SKM-1 (cell line): ENCODE results near the gene DMRTC2.

ENCODE experiments used
- DNase-seq: peaks from one replicate; lab custom pipeline; 2025; ENCODE audit not compliant: unreplicated experiment; lab: John Stamatoyannopoulos, UW

Gene DMRTC2

DNA sequence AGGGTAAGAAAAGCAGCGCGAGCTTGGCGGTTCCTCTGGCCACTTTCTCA lies at the start of gene DMRTC2:
Gene DMRTC2, plus strand, starts transcription at position 42 of the 50 bp plus-strand sequence. CDS start 2,387 bp downstream, outside the sequence.
- no peak for DNase-seq

DNA sequence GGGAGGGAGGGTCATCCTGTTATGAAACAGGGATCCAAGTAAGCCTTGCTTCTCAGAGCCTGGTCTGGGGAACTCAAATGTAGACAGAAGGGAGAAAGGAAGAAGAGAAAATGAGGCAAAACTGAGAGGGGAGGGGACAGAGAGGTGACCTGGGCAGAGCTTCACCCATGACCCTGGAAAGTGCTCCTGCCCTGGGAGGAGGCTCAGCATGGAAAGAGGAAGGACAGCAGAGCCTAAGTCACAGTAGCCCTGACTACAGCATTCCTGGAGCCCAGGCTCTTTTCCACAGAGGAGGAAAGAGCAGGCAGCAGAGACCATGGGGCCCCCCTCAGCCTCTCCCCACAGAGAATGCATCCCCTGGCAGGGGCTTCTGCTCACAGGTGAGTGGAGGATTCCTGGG lies 48.5 kb upstream of the DMRTC2 start, which contains the start of gene CEACAM3:
Gene CEACAM3, plus strand, starts transcription at position 226 of the 400 bp plus-strand sequence. Its CDS starts 91 bp downstream, at position 317.
- DNase-seq: no peak

DNA sequence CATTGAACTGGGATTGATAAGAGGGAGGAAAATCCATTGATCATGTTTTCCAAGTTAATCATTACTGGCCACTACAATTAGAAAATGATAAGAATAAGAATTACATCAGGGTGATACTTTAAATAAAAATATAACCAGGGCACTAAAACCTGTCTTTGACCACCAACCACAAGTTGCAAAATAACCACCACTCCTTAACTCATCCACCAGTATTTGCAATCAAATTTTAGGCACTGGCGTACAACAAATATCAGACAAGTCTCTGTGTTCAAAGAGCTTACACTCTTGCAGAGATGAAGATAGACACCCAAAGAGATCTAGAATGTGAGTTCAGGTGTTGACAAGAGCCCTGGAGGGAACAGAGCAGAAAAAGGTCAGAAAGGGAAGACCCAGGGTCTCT lies 47.9 kb upstream of the DMRTC2 start:
- DNase-seq: no peak

DNA sequence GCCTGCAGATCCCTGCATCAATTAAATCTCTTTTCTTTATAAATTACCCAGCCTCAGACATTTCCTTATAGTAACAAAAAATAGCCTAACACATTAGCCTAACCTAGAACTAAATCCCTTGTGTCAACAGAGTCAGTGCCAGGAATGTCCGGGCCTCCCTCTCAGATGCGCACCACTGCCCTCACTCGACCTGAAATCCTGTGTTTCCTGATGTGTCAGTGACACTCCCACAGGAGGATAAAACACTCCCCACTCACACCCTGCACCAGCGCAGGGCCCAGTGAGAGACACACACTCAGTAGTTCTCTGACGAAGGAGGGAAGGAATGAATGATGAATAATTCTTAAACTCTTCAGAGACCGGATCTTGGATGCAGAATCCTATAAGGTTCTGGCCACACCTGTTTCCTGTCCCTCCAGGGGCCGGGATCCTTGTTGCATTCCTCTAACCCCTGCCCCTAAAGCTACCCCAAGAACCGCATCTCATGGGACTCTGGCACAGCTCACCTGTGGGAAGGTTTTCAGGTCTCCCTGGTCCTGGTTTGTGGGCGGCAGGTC lies 45.3 kb upstream of the DMRTC2 start:
- no peak for DNase-seq

DNA sequence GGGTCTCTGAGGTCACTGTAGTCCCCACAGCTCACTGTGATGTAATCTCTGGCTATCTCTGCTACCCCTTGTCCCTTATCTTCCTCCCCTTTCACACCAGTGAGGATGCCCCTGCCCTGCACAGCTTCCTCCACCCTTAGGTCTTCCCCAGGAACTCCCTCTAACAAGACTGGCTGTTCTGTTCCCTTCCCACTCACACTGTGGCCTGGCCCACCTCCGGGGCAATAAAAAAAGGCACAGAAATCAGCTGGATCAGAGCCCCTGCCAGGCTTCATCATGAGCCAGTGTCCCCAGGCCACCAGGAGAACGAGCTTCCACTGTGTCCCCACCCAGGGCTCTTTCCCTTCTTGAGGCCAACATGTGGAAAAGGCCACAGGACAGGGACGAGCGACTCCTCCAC lies 43.8 kb upstream of the DMRTC2 start:
- DNase-seq: no peak

DNA sequence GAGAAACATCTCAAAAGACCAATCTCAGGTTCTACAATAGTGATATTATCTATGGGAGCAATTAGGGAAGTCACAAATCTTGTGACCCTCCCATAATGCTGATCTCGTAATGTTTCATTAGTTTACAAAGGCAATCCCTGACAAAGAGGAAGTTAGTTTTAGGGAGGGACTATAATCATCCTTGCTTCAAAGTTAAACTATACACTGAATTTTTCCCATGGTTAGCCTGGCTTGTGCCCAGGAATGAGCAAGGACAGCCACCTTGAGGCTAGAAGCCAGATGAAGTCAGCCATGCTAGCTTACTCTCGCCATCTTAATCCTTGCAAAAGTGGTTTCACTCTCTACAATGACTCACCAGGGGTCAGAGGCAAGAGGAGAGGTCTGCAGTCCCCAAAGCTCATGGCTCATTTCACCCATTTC lies 43.0 kb upstream of the DMRTC2 start:
- DNase-seq: peak; percentile 31

DNA sequence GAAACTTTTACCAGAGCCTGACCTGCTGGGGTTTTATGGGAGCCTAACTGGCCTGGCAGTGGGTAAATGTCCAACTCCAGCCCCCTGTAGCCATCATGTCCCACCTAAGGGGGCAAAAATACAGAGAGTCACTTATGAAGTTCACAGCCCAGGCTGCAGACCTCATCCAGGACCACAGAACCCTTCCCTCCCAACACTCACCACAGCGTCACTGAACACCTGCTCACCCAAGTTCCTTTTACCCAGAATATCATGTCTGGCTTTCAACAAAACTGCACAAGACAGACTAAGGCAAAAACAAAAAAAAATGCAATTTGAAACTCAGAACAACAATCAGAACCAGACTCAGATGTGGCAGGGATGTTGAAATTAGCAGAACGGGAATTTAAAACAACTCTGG lies 42.1 kb upstream of the DMRTC2 start:
- no peak for DNase-seq

DNA sequence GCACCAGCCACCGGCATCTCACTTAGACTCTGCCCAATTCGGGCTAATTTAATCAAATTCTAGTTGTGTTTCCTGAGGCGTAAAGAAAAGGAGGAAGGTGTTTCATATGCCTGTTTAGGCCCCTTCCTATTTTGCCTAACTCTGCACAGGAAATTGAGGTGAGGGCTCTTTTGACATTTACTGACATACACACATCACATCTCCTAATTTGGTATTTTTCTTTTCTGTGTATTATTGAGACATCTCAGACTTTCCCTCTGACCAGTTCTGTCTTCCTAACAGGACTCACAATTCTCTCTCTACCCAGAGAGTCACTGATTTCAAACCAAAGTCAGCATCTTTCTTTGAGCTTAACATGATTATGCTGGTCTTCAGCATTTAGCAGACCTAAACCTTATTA lies 40.5 kb upstream of the DMRTC2 start:
- no peak for DNase-seq

DNA sequence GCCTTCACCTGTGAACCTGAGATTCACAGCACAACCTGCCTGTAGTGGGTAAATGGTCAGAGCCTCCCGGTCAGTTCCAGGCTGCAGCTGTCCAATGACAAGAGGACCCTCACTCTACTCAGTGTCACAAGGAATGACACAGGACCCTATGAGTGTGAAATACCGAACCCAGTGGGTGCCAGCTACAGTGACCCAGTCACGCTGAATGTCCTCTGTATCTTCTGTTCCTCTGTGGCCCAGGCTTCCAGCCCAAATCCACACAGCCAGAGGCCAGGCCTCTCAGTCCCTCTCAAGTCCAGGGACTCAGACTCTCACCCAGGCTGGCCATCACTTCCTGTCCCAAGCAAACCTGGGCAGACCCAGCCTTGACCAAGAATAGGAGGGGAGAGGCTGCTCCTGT lies 37.7 kb upstream of the DMRTC2 start:
- no peak for DNase-seq

DNA sequence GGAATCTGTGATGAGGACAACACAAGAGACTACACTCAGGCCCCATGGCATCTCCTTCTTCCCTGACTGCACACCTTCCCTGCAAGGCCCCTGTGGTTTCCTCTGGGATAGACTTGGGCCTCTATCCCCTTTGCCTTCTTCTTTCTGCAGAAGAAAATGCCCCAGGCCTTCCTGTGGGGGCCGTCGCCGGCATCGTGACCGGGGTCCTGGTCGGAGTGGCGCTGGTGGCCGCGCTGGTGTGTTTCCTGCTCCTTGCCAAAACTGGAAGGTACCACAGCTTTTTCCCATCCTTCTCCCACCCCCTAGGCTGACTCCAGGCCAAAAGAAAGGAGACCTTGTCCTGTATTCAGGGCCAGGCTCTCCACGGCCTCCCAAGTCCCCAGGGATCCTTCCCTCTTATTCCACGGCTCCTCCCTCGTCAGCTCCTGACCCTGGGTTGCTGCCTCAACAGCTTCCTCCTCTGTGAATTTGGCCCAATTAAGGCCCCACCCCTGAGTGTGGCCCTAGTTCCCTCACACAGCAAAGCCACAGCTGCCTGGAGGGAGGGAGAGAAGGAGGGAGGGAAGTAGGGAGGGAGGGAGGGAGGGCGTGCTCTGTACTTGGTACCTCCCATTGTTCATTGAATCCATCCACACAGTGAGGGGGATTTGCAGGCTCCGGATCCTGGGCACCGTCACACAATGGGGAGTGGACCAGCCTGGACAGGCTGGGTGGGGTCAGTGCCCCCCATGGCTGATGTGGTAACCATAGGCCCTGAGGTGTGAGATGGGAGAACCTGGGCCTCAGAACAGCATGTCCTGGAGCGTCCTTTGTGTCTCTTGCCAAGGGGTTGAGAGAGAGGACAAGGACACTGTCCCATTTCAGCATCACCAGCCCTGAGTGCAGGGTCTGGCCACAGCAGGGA lies 35.9 kb upstream of the DMRTC2 start:
- peak; percentile 34 for DNase-seq

DNA sequence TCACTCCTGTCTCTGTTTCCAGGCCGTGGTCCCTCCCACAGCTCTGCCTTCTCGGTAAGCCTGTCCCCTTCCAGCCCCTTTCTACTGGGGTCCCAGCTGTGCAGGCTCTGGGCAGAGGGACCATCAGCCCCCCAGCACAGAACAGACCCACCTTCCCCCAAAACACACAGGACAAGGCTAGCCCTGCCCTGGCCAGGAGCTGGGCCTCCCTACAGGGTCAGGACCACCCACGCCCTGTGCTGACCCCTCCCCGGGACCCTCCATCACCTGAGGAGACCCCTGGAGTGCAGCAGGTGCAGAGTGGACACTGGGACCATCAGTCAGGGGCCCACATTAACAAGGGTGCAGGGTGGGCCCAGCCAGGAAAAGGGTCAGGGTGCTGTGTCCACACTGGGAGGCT lies 34.5 kb upstream of the DMRTC2 start:
- DNase-seq: no peak

DNA sequence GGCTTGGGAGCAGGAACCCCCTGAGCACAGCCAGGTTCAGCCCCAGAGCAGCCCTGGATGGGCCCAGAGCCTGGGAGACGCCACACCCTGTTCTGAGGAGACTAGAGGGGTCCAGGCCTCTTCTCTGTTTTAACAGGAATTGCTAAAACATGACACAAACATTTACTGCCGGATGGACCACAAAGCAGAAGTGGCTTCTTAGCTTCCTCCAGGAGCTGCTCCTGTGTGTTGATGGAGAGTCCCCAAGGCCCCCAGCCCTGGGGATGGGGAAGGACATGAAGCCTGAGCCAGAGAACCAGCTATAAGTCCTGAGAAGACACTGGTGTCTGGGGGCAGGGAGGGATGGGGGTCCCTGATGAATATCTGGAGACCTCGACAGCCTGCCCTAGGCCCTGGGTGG lies 33.8 kb upstream of the DMRTC2 start:
- peak; percentile 31 for DNase-seq

DNA sequence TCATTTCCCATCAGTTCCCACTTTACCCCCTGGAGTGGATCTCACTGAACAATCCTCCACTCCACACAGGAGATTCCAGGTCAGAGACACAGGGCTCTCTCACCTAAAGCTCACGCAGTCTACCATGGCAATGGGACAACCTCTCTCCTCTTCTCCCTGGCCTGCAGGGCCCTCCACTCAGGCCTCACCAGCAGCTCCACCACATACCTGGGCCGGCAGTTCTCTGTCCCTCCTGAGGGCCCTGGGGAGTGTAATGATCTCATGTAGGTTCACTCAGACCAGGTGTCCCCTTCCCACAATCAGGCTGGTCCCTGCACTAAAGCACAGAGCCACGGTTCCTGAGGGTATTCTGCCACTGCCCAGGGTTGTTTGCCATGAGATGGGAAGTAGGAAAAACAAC lies 32.9 kb upstream of the DMRTC2 start:
- no peak for DNase-seq

DNA sequence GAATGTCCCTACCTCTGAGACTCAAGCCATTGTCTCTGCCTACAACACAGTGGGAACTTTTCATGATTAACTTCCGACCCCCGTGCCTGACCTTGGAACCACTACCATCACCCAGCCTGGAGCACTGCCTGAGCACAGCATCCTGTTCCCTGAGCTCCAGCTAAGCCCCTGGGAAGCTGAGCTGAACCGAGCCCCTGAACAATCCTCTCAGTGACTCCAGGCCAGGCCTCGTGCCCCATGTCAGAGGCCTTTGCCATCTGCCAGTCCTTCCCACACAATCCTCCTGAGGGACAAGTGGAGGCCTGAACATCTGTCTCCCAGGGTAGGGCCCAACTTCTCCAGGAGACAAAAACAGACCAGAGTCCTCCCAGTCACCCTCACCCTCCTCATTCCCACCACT lies 30.9 kb upstream of the DMRTC2 start:
- no peak for DNase-seq

DNA sequence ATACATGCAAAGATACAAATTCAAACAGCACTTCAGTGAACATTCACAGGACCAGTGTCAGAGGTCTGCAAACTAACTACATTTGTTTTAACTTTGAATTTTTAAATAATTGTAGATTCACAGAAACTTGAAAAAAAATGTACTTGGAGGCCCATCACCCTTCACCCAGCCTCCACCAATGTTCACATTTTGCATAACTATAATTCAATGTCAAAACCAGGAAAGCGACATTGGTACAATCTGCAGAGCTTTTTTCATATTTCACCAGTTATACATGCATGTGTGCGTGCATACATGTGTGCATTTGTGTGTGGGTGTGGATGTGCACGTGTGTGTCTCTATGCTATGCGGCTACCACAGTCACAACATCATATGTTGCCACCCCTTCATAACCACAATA lies 29.5 kb upstream of the DMRTC2 start:
- no peak for DNase-seq

DNA sequence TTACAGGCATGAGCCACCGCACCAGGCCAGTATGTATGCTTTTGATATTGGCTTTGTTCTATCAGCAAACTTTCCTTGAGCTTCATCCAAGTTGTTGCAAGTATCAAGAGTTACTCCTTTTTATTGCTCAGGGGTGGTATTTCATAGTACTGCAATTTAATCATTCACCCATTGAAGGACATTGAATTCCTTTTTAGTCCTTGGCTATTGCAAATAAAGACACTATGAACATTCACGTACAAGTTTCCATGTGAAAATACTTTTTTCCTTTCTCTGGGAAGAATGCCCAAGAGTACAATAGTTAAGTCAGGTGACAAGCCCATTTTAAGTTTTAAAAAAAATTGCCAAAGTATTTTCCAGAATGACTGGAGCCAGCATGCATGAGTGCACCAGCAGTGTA lies 28.1 kb upstream of the DMRTC2 start:
- DNase-seq: no peak

DNA sequence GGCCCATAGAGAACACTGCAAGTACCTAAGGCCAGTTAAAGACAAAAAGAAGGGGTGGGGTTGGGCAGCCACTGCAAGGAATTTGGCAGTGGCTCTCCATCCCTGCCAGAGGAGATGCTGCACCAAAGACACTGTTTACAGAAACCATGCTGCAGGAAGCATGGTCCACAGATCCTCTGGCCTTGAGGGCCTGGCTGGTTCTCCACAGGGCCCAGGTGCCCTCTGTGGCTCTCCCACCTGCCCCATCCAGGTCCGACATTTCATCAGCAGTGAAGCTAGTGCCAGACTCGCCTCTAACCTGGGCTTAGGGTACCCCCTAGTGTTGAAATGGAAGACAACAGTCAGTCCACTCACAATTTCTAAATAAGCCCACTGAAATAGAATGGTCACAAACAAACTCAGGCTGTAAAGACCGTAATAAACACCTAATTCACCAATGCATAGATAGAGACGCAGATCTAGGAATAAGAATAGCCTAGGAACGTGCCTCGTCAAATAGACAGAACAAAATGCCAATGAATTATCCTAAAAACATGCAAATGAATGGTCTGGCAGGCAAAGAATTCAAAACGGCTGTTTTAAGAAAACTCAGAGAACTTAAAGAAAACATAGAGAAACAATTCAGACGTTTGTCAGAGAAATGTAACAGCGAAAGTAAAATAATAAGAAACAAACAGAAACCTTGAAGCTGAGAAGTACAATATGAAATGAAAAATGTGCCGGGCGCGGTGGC lies 23.7 kb upstream of the DMRTC2 start:
- DNase-seq: no peak

DNA sequence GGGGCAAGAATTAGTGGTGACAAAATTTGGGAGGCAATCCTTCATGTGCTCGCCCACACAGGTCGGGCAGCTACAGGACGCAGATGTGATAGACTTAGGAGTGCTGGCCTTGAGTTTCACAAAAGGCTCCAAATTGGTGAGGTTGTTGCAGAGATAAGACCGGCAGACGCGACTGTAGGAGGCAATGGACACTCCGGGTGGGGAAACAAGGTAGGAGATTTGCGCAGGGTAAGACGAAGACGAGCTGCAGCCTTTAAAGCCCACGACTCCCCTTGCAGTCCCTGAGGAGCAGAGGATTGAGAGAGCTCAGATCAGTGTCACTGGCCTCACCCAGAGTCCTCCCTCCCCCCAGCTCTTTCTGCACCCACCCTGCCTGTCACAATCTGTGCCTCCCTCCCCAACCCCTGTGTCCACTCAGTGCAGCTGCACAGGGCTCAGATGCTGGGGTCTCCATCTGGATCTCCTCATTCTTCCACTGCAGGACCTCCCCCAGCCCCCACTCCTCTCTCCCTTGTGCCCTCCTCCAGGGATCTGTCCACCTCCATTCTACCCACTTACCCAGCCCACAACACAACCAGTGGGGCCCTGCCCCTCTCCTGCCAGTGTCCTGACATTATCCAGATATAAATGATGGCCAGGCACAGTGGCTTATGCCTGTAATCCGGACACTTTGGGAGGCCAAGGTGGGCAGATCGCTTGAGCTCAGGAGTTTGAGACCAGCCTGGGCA lies 6.7 kb upstream of the DMRTC2 start:
- DNase-seq: no peak

DNA sequence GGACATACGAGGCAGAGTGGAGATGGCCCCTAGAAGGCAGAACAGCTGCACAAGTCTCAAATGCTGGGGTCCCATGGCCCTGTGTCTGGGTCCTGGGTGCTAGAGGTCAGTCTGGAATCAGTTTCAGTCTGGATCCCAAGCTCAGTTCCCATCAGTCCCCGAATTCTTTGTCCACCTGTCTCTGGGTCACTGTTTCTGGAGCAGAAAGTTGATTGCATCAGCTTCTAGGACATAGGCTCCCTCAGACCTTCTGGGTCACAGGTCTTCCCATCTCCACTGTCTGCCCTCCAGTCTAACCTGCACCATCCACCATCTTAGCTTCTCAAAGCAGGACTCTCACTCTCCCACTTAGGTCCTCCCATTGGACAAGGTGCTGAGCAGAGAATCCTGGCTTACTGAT lies 5.6 kb upstream of the DMRTC2 start:
- DNase-seq: no peak

DNA sequence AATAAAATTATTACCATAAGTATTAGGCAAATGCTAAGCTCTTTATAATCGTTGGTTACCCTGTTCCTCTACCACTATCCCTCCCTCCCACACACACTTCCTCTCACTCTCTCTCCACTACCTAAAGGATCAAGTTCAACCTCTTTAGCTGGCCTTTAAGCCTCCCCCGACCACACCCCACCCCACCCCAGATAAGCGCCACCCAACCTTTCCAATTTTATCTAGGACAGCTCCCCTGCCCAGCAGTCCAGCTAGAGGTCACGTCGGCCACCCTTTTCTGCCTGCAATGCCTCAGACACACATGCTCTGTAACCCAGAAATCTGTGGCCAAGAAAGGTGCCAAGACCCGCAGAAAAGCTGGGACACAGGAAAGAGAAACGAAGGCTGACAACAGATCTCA lies 1.5 kb upstream of the DMRTC2 start:
- no peak for DNase-seq

DNA sequence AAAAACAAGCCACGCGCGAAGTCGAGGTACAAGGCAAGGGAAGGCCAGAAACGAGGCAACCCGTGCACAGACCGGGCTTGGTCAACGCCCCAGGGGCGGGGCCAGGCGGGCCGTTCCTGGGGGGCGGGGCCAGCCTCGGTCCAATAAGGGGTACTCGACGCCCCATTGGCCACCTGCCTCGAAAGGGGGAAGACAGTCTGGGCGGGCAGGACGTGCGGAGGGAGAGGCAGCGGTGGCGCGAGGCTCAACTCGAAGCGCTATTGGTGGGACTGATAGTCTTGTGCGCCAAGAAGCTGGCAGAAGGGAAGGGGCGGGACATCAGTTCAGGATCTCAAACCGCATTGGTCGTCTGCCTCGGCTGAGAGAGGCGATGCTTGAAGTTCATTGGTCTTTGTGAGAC lies 241 bp upstream of the DMRTC2 start, which contains the start of gene LYPD4:
Gene LYPD4, minus strand, starts transcription at position 83 of the 400 bp plus-strand sequence. CDS start 5,398 bp downstream, outside the sequence.
- DNase-seq: no peak
